Gastroesophageal sphincter (tissue), 3 donors: ENCODE data around the gene KLHL29.

Source experiments
- CTCF ChIP-seq, 4 experiments: fragments of 200-600 bp in 2 of 4; fragments of 450-650 bp in 2 of 4; sonication (generic) in 1 of 4; IDR thresholded peaks; one replicate each; pipeline ENCODE4 v1.5.1; 2017 to 2019; ENCODE audit warnings: antibody characterized with exemption in 4 of 4, mild to moderate bottlenecking in 2 of 4, moderate library complexity in 2 of 4
- POLR2A ChIP-seq, 2 donors: fragments of 450-650 bp; IDR thresholded peaks; one replicate each; pipeline ENCODE4 v1.6.1; 2017; ENCODE audit warnings: antibody characterized with exemption in 2 of 2, mild to moderate bottlenecking in 2 of 2, moderate library complexity in 1 of 2
- POLR2AphosphoS5 ChIP-seq: sonication (generic); formaldehyde crosslinking; IDR thresholded peaks from one replicate; pipeline ENCODE4 v1.6.1; 2017; ENCODE audit warnings: antibody characterized with exemption

GRCh38 chr2:23543302-23543701 lies 158.3 kb downstream of the KLHL29 start:
- TF ChIP-seq POLR2A (IDR thresholded peaks at IDR 0.05) (no peak), CTCF (IDR thresholded peaks at IDR 0.05) (no peak), POLR2AphosphoS5 (no peak)
